Stimulated activated CD4-positive, alpha-beta T cell treated with anti-CD3 and anti-CD28 coated beads, Interleukin-1b, Interleukin-23, amount 100 ng/mL, for 48 hours (primary cell): Measurements from ENCODE around the gene ZFX.

Experiments used
- DNase-seq: peaks from one replicate; pipeline ENCODE4 v3.0.0-alpha.2; 2020

The ZFX gene

DNA sequence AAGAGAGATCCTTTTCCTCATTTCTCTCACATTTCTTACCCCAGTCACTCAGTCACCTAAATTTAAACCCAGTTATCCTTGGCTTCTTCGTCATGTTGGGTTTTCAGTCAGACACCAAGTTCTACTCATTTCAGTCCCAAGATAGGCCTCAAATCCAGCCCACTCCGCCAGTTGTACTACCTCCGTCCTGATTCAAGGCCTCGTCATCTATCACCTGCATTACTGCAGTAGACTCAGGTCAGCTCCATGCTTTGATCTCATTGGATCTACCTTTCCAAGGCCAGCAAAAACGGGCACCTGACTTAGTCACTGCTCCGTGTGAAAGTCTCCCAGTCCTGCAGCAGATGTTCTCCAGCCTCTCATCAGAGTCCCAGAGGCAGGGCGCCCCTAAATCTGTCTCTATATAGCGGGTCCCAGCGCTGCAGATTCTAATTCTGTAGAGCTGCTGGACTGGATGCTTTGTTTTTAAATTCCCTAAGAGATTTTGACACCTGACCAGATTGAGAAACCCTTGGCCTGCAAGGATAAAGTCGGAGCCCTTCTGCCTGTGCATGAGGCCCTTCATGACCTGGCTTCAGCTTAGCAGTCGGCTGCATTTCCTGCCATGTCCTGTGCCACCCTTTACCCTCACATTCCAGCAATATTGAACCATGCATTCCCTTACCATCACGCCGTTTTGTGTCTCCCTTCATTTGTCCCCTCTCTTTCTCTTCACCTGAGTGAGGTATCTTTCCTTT is 53.7 kb downstream of the ZFX start:
- DNase-seq: peak; percentile 33

DNA sequence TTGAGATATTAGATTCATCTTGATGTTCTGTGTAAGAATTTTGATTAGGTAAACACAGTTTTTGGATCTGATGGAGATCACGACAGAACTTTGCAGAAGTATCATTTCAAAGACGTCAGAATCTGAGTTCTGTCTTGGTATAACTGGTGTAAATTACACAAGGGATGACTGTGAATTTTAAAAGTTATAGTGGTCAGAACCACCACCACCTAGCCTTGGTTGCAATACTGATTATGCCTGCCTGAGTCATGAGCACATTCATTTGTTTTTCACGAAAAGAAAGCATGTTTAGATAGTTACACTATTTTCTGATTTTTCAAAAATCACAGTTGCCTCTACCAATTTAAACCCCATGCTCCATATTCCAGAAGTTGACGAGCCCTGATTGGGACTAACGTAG is 54.8 kb downstream of the ZFX start:
- DNase-seq: no peak

DNA sequence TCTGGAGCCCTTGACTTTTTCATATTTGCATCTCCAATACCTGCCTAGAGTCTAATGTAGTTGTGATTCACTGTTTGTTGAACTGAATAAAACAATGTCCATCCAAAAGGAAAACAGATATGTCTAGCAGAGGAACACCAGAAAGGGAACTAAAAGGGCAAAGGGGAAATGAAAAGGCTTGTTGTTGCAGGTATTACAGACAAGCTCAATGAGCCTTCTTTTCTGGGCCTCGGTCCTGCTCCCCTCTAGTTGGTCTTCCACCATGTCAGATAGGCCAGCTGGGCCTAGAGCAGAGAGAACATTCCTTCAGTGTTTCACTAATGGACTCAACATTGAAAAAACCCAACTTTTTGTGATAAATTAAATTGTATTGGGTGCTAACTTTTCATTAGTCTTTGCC is 55.4 kb downstream of the ZFX start:
- DNase-seq: no peak

- no peak for DNase-seq
These were observed 58.3 kb downstream of the ZFX start for GRCh38 chrX:24207826-24208225.

GRCh38 chrX:24208496-24209240 is 59.1 kb downstream of the ZFX start:
- DNase-seq: no peak

DNA sequence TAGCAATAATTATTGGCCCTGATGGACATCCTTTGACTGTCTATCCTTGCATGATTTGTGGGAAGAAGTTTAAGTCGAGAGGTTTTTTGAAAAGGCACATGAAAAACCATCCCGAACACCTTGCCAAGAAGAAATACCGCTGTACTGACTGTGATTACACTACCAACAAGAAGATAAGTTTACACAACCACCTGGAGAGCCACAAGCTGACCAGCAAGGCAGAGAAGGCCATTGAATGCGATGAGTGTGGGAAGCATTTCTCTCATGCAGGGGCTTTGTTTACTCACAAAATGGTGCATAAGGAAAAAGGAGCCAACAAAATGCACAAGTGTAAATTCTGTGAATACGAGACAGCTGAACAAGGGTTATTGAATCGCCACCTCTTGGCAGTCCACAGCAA is 60.7 kb downstream of the ZFX start:
- DNase-seq: no peak

DNA sequence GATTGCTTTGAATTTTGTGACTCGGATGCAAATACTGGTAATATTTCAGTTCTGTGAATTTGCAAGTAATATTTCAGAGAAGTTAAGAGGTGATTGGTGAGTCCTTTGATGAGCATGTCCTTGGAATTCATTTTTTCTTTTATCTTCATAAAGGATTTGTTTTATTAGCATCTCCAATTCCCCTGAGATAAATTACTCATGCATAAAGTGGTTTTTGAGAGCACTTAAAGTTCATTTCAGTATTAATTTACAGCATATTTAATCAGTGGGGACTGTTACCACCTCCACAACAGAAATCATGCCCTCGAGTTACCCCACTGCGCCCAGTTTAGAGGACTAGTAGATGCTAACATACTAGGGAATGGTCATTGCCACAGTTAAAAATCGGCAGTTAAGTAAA is 65.0 kb downstream of the ZFX start:
- DNase-seq: no peak

DNA sequence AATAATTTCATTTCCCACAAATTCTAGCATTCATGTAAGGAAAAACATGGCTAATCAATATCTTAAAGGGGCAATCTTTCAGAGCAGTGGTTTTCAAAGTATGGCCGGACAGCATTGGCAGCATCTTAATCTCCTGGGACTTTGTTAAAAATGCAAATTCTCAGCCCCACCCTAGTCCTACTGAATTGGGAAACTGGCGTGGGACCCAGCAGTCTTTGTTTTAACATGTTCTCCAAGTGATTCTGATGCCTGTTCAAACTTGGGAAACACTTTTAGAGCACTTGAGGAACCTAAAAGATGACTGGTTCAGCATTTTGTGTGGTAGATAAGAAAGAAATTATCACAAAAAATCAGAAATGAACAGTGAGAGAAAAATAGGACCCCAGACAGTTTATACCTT is 65.7 kb downstream of the ZFX start:
- DNase-seq: no peak

DNA sequence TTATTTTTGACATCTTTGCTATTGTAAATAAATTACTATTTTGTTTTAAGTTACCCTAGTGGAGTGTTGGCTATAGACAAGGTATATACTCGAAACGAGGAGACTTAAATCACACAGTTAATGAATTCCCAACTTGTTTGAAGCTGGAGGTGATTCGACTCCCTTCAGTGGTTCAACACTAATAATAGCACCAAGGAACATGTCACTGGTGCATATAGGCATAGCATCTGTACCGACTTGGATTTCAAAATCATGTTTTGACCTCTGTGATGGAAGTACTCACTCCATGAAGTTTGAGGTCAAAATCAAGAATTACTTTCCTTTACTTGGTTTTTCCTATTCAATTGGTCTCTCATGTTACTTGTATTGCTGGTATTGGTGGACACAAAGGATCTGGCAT is 66.5 kb downstream of the ZFX start:
- DNase-seq: no peak

GRCh38 chrX:24216827-24217226 is 67.3 kb downstream of the ZFX start:
- DNase-seq: no peak

- DNase-seq: no peak
These were observed 69.8 kb downstream of the ZFX start for GRCh38 chrX:24219320-24219719.

DNA sequence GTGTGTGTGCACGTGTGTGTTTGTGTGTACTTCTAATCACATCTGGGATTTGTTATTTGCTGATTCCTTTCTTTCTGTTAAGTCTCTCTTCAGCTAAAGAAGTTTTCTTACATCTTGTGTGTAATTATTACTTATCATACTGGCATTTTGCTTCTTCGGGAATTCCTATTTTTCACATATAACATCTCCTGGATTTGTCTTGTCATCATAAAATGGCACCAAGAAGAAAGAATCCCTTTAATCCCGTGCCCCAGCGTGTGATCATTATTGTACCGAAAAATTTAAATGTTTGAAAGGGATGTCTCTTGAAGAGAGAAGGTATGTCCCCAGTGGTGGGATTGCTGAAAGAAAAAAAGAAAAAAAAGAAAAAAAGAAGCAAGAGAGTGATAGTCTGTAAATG is 72.3 kb downstream of the ZFX start:
- no peak for DNase-seq

DNA sequence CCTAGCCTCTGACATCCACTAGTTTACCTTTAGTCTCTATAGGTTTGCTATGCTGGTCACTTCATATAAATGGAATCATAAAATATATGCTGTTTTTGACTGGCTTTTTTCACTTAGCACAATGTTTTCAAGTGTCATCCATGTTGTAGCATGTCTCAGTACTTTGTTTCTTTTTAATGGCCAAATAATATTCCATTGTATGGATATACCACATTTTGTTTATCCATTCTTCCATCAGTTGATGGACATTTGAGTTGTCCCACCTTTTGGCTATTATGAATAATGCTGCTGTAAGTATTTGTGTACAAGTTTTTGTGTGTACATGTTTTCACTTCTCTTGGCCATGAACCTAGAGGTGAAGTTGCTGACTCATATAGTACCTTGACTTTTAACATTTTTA is 75.7 kb downstream of the ZFX start:
- DNase-seq: no peak

DNA sequence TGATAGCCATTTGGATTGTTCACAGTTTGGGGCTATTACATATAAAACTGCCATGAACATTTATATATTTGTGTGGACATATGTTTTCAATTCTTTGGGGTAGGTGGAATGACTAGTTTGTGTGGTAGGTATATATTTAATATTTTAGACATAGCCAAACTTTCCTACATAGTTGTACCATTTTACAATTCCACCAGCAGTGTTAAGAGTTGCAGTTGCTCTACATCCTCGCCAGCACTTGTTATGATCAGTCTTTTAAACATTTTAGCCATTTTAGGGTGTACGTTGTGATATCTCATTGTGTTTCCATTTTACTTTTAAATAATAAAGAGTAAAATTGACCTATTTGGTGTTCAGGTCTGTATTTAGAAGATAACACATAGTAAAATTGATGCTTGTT is 76.6 kb downstream of the ZFX start:
- no peak for DNase-seq

DNA sequence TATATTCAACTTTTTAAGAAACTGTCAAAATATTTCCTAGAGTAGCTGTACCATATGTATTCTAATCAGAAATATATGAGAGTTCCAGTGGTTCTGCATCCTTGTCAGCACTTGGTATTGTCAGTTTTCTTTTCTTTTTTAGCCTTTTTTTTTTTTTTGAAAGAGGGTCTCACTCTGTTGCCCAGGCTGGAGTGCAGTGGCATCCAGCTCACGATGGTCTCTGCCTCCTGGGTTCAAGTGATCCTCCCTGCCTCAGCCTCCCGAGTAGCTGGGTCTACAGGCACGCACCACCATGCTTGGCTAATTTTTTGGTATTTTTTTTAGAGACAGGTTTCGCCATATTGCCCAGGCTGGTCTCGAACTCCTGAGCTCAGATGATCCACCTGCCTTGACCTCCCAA is 79.1 kb downstream of the ZFX start:
- DNase-seq: no peak

DNA sequence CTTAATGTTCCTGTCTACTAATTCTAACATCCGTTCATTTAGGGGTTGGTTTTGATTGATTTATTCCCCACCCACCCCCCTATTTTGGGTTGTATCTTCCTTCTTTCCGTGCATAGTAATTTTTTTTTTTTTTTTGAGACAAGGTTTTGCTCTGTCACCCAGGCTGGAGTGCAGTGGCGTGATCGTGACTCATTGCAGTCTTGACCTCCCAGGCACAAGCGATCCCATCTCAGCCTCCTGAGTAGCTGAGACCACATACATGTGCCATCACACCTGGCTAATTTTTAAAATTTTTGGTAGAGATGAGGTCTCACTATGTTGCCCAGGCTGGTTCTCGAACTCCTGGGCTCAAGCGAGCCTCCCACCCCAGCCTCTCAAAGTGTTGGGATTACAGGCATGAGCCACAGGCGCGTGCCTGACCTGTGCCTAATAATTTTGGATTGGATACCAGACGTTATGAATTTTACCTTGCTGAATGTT is 79.9 kb downstream of the ZFX start:
- no peak for DNase-seq

DNA sequence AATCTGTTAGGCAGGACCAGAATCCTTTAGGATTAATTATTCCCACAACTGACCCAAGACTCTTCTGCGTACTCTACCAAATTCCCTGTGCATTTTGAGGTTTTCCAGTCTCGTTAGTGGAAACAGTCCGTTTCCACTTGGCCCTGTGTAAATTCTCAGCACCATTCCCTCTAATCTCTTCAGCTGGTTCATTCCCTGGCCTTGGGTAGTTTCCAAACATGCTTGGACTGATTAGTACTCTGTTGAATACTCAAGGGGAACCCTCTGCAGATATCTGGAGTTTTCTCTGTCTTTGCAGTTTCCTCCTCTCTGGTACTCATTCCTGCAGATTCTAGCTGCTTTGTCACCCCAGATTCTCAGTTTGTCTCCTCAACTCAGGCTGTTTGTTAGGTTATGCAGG is 80.4 kb downstream of the ZFX start:
- no peak for DNase-seq

DNA sequence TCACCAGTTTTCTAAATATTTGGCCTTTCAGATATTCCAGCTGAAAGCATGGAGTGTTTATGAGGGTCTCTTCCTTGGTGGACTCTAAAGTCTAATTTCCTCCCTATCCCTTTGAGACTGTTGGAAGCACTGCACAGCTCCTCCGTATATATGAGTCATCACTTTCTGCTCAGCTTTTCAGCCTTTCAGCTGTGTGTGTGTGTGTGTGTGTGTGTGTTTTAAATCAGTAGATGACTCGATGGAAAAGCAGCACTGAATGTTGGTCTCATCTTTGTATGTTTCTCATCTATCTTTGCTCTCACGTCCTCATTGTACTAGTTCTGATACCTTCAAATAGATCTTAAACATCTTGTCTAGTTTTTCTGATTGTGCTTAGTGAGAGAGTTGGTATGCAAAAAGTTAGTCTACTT is 81.6 kb downstream of the ZFX start:
- no peak for DNase-seq

DNA sequence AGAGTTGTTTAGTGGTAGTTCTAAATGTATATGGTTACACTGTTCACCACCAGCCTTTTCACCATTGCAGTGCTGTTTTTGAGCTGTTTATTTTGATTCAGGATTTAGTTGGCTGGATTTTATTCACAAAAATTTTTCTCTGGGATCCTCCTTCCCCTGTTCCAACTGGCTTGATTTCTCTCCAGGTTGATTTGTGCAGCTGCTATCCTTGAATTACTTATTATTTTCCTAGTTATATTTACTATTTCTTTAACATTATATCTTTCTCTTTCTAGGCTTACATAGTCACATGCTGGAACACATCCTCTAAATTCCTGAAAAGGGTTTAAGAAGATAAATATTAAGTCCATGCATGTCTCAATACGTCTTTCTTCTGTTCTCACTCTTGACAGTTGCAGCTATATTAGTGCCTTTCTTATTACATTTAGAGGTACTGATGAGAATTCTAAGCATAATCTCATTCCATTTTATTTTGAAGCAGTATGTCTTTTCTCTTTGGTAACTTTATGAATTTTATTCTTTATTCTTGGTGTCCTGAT is 82.2 kb downstream of the ZFX start:
- no peak for DNase-seq

- DNase-seq: no peak
These were observed 83.3 kb downstream of the ZFX start for GRCh38 chrX:24232796-24233195.

DNA sequence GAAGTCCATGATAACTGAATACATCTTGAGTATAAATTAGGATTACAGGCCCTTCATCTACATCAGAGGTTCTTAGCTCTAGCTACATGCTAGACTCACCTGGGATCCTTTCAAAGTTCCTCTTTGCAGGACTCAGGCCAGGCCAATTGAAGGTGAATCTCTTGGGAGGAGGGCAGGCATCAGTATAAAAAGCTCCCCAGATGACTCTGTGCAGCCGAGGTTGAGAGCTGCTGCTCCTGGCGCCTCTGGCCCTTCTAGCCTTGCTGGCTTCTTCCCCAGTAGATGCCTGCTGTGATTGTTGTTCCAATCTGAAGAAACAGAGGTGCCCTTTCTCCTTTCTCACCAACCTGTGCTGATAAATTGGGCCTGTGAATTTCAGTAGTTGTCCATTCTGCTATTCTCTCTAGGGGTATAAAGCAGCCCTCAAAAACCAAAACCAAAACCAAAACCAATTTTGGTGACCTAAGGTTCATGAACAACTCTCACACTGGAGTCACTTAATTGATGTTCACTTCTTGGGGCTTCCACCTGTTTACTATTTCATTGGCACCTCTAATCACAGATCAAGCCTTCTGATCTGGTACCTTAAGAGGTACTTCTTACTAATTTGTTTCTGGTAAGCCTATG is 85.7 kb downstream of the ZFX start:
- no peak for DNase-seq

- DNase-seq: no peak
These were observed 92.5 kb downstream of the ZFX start for GRCh38 chrX:24241822-24242648.

DNA sequence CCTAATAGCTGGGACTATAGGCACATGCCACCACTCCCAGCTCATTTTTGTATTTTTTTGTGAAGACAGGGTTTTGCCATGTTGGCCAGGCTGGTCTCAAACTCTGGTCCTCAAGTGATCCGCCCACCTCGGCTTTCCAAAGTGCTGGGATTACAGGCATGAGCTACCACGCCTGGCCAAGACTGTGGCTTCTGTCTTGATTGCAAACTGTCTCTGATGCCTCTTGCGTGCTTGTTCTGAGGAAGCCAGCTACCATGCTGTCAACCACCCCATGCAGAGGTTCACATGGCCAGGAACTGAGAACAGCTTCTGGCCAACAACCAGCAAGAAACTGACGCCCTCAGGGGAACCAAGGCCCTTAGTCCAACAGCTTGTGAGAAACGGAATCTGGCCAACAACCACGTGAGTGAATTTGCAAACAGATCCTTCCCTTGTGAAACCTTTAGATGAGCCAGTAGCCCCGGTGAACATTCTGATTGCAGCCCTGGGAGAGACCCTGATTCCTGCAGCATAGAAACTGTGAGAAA is 93.2 kb downstream of the ZFX start:
- no peak for DNase-seq
